ENCODE data around the gene TBC1D1.

DNA sequence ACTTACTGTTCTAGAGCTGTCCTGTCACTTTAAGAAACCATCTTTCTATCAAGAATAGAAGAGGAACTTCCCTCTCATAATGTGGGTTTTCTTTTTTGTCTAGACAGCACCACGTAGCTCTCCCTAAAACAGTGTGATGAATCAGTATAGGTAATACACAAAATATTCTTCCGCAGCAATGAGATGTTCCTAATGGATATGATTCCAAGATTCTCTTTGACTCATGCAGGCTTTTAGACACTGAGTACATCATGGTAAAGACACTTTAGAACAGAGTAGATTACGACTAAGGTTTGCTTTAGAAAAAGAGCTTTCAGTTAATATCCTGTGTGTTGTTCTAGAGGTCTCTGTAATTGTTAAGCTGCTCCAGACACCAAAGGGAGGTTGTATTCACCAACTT is 139.1 kb downstream of the TBC1D1 start:
- TF ChIP-seq, protein P1, sequence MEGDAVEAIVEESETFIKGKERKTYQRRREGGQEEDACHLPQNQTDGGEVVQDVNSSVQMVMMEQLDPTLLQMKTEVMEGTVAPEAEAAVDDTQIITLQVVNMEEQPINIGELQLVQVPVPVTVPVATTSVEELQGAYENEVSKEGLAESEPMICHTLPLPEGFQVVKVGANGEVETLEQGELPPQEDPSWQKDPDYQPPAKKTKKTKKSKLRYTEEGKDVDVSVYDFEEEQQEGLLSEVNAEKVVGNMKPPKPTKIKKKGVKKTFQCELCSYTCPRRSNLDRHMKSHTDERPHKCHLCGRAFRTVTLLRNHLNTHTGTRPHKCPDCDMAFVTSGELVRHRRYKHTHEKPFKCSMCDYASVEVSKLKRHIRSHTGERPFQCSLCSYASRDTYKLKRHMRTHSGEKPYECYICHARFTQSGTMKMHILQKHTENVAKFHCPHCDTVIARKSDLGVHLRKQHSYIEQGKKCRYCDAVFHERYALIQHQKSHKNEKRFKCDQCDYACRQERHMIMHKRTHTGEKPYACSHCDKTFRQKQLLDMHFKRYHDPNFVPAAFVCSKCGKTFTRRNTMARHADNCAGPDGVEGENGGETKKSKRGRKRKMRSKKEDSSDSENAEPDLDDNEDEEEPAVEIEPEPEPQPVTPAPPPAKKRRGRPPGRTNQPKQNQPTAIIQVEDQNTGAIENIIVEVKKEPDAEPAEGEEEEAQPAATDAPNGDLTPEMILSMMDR (IDR thresholded peaks at IDR 0.05; ENCODE audit: low read depth, low read length, poor library complexity, severe bottlenecking): no peak
- no peak for TF ChIP-seq EZH2phosphoT487 (IDR thresholded peaks at IDR 0.05; ENCODE audit: borderline replicate concordance, low read length)

All from DOHH2 (cell line).